A673 (cell line): Measurements from ENCODE around the gene MUSTN1. TPM values are rescaled to one million over a fixed set of nuclear protein-coding genes. Genes with fewer than 3 reads are reported as not detected.

Experiments used
- BruUV-seq: library from RNA; stranded (reverse); fragments of 400-500 nt; replicated peaks from 2 replicates; lab custom pipeline; 2021; lab: Mats Ljungman, UMichigan
- CTCF ChIA-PET: fragments of 300-600 bp; sonication (Branson Sonifier 250); formaldehyde crosslinking; loops from one replicate; lab custom pipeline; 2022; ENCODE audit warnings: antibody characterized with exemption; lab: Charles Lee
- POLR2A ChIA-PET: fragments of 300-600 bp; sonication (Branson Sonifier 250); formaldehyde crosslinking; loops from one replicate; lab custom pipeline; 2022; ENCODE audit warnings: antibody characterized with exemption; ENCODE audit not compliant: low non-redundant PET; lab: Charles Lee
- DNase-seq: peaks from one replicate; pipeline ENCODE4 v3.0.0-alpha.2; 2015; ENCODE audit warnings: low spot score
- H3K27ac ChIP-seq: fragments of 200-600 bp; sonication (generic); 2 replicates; pipeline ENCODE4 v1.5.1; 2016; ENCODE audit warnings: mixed run types, low read depth, mild to moderate bottlenecking, mixed read lengths, antibody characterized with exemption, low read length; ENCODE audit not compliant: poor library complexity, severe bottlenecking
- H3K27me3 ChIP-seq: fragments of 200-600 bp; sonication (generic); replicated peaks from 2 replicates; pipeline ENCODE4 v1.6.1; 2017; ENCODE audit warnings: mixed run types, low read depth, mild to moderate bottlenecking, mixed read lengths, antibody characterized with exemption, low read length; ENCODE audit not compliant: insufficient read depth, poor library complexity
- H3K36me3 ChIP-seq: fragments of 200-600 bp; sonication (generic); 2 replicates; pipeline ENCODE4 v1.6.1; 2016; ENCODE audit warnings: mixed run types, mild to moderate bottlenecking, mixed read lengths, antibody characterized with exemption, low read length; ENCODE audit not compliant: insufficient read depth, poor library complexity, severe bottlenecking
- H3K4me1 ChIP-seq: fragments of 200-600 bp; sonication (generic); 2 replicates; pipeline ENCODE4 v1.6.1; 2017; ENCODE audit warnings: mixed run types, mild to moderate bottlenecking, mixed read lengths, antibody characterized with exemption, low read length; ENCODE audit not compliant: insufficient read depth, poor library complexity, severe bottlenecking
- H3K4me3 ChIP-seq: fragments of 200-600 bp; sonication (generic); 2 replicates; pipeline ENCODE4 v1.5.1; 2016; ENCODE audit warnings: low read depth, mixed run types, mild to moderate bottlenecking, mixed read lengths, low read length; ENCODE audit not compliant: poor library complexity, severe bottlenecking
- H3K9me3 ChIP-seq: fragments of 200-600 bp; sonication (generic); 2 replicates; pipeline ENCODE4 v1.6.1; 2016; ENCODE audit warnings: mixed run types, low read depth, mild to moderate bottlenecking, mixed read lengths, antibody characterized with exemption, low read length; ENCODE audit not compliant: poor library complexity, severe bottlenecking
- CTCF ChIP-seq: fragments of 300-800, 200-600 bp; sonication (generic); conservative IDR thresholded peaks from 2 replicates; pipeline ENCODE4 v1.5.1; 2017; ENCODE audit warnings: low read depth, mild to moderate bottlenecking, antibody characterized with exemption, low read length, moderate library complexity, mixed read lengths
- EZH2 ChIP-seq: fragments of 200-600 bp; sonication (generic); IDR thresholded peaks from 2 replicates; pipeline ENCODE4 v1.6.1; 2017; ENCODE audit warnings: borderline replicate concordance, low read depth, mild to moderate bottlenecking, mixed read lengths, antibody characterized with exemption, low read length; ENCODE audit not compliant: poor library complexity, severe bottlenecking
- intact Hi-C: fragments of 100-400 bp; cut with micrococcal nuclease; formaldehyde crosslinking; loops from one replicate; pipeline ENCODE4 v1.10.0; 2022; ENCODE audit not compliant: unreplicated experiment
- total RNA-seq: library from RNA; stranded (reverse); gene quantifications from 2 replicates; pipeline ENCODE4 v1.2.3, GENCODE V29; 2021

MUSTN1 gene
- total RNA-seq, 1 experiment from 2014 or later: not detected

- Histone ChIP-seq H3K4me3 (no peak overlapping the region), H3K4me1 (no peaks in the 10 kb centered on the region), H3K27ac (no peak overlapping the region), H3K9me3 (no peaks in the 10 kb centered on the region), H3K27me3 (no peaks in the 10 kb centered on the region), H3K36me3 (no peaks in the 10 kb centered on the region)
- TF ChIP-seq CTCF: no peak
- no peak for TF ChIP-seq EZH2
- CTCF ChIA-PET: no interaction called here
- POLR2A ChIA-PET: no interaction called here
- BruUV-seq: no TSS peak
- intact Hi-C loops: no loop called here
- DNase-seq: no peak
These were observed 21.0 kb downstream of the MUSTN1 start for GRCh38 chr3:52813810-52814209.

GRCh38 chr3:52811452-52812011, 23.3 kb downstream of the MUSTN1 start:
- no peak for DNase-seq
- H3K27ac ChIP-seq: no peak overlapping the region
- BruUV-seq: no TSS peak
- ChIA-PET POLR2A (no interaction called here), CTCF (no interaction called here)
- no peaks in the 10 kb centered on the region for H3K36me3 ChIP-seq
- H3K4me3 ChIP-seq: no peak overlapping the region
- intact Hi-C loops: no loop called here
- H3K9me3 ChIP-seq: no peaks in the 10 kb centered on the region
- H3K4me1 ChIP-seq: no peaks in the 10 kb centered on the region
- H3K27me3 ChIP-seq: no peaks in the 10 kb centered on the region
- TF ChIP-seq CTCF (no peak), EZH2 (no peak)

- H3K27ac ChIP-seq: no peak overlapping the region
- TF ChIP-seq EZH2: no peak
- no peak for TF ChIP-seq CTCF
- H3K4me3 ChIP-seq: no peak overlapping the region
- no peaks in the 10 kb centered on the region for H3K9me3 ChIP-seq
- no peak for DNase-seq
- POLR2A ChIA-PET: no interaction called here
- no peaks in the 10 kb centered on the region for H3K36me3 ChIP-seq
- CTCF ChIA-PET: no interaction called here
- H3K4me1 ChIP-seq: no peaks in the 10 kb centered on the region
- intact Hi-C loops: no loop called here
- H3K27me3 ChIP-seq: no peaks in the 10 kb centered on the region
- no TSS peak for BruUV-seq
These were observed 23.9 kb downstream of the MUSTN1 start for GRCh38 chr3:52810923-52811322.
